ENCODE data around the gene DISC1.
"Not testable (repeated sequence)": the region's sequence is repeated elsewhere in the genome, so short reads cannot be mapped to it uniquely, and the experiment has no call there.

Gene DISC1

DNA sequence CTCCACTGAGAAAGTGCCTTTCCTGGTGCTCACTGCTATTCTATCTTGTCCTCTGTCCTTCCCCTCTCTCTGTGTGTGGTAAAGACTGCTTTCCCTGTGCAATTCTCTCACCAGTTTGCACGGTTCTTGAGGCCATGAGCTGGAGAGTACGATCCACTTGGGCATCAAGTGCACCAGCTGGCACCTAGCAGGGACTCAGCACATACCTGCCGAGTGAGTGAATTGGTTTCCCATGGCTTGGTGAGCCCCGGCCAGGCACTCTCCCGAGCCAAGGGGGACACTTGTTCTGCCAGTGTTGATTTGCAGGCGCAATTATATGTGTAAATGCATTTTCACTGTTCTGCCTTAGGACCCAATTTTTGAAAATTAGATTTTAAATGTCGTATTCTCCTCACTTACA lies 313.5 kb downstream of the DISC1 start:
- DNase-seq: no peak

DNA sequence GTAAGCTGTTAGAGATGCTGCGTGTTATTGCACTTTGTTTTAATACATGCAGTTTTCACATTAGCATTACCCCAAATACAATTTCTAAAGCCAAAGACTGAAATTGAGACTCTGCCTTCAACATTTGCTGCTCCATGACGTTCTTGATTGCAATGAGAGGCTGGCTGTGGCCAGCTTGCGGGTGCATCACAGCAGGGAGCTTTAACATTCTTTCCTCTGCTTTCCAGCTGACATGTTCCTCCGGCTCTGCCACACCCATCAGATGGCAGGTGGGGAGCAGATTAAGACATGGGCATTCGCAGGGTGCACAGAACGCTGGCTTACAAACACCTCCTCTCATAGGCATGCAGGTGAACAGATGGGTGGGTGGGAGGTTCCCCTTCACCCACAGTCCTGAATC lies 314.1 kb downstream of the DISC1 start:
- no peak for DNase-seq

DNA sequence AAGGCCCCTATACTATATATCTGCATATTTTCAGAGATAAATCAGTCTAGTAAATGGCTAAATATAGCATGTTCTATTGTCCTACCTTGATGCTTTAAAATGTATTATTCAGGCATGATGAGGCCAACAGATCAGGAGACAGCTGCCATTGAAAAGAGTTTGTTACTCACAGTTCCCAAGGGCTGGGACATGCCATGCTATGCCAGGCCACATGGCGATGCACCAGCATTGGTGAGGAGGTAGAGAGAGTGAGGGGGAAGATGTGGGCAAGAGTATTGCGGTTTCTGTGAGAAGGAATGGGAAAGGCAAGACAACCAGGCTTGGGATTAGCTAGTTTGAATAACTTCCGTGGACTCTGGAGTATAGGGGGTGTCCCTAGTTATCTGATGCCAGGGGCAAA lies 316.5 kb downstream of the DISC1 start:
- no peak for DNase-seq

DNA sequence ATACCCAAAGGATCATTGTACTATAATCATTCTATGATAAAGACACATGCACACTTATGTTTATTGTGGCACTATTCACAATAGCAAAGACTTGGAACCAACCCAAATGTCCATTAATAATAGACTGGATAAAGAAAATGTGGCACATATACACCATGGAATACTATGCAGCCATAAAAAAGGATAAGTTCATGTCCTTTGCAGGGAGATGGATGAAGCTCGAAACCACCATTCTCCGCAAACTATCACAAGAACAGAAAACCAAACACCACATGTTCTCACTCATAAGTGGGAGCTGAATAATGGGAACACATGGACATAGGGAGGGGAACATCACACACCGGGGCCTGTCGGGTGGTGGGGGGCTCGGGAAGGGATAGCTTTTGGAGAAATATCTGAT lies 321.5 kb downstream of the DISC1 start:
- not testable (repeated sequence) for DNase-seq

DNA sequence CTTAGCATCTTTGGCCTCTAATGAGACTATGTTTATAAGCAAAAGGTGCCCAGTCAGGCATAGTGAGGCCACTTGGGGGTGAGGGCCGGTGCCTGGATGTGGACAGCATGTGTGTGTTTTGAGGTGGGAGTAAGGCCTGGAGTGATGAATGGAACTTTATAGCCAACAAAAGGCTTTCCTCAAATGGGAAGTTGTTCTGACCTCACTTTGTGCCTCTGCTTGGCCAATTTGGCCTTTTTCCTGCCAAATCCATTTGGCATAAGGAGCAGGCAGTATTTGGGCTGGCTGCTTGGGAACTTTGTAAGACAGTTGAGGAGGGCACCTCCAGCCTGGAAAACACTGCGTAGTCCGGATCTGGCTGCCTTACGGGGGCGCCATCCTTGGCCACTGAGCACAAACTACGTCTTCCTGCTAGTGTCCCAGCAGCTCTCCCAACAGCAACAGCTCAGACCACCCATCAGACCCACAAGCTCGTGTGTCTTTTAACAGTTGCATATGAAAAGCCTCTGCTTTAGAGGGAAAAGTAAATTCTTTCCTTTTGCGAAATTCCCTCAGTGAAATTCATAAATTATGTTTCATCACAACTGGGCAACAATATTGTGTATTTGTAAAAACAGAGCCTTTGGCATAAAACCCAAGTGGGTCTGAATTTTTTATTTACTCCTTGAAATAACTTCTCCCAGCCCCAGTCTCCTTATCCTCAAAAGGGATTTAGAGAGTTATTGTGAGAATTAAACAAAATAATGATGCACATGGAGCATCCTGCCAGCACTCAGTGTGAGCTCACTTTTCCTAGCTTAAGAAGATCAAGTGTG lies 322.9 kb downstream of the DISC1 start:
- DNase-seq: no peak

DNA sequence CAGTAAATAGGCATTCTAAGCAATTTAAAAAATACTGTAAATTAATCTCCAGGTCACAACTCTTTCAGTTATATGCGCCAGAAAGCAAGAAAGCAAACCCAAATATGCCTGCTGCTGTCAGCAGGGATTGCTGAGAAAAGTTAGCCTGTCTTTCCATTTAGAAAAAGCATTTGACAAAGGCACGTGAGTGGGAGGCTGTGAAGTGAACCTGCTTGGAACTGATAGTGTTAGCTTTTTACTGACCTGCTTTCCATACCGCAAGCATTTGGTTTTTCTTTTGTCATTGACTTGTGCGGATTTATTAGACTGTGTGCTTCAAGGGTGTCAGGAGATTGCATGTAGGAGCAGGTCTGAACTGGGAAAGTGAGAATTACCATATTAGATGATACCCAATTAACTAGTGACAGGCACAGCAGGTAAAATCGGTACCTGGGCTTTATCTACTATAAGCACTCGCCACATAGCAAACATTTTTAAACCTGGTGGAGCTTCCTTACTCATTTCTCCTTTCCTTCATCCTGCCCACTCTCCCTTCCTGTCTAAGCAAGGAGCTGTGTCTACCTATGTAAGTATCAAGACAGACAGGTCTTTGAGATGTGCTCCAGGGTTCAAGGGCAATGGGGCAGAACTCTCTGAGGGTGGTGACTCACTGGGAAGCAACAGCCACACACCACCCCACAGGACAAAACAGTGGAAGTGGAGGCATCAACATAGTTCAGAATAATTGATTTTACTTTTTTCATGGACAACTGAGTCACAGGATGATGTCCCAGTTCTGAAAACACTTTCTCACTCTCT lies 323.9 kb downstream of the DISC1 start:
- DNase-seq: no peak

DNA sequence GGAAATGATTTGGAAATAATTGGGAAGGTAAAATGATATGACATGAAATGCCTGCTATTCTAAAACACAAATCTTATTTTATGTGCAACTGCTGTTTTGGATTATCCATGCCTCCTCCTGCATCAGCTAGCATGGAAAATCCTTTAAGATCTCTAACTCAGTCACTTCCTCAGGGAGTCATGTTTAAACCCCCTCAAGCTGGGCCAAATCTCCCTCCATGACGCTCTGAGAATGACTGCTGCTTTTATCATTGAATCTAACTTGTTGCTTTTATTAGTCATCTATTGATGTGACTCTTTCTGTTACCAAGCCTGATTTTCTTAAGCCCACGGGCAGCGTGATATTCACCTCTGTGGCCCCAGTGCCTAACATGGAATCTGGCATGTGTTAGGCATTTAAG lies 324.8 kb downstream of the DISC1 start:
- DNase-seq: no peak

DNA sequence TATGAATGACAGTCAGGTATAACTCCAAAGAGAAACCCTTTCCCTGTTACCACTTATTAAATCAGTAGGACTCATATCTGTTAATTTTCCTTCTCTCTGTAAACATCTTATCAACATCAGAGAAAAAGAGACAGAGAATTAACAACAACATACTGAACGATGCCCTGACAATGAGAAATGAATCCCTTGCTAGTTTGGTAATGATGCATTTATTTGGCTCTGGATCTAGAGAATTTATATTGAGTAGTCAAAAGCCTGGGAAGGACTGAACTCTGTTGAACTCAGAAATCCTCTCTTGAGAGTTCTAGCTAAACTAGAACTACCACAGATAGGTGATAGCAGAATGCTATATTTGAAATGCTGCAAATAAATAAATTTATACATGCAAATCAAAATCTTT lies 325.6 kb downstream of the DISC1 start:
- DNase-seq: no peak

DNA sequence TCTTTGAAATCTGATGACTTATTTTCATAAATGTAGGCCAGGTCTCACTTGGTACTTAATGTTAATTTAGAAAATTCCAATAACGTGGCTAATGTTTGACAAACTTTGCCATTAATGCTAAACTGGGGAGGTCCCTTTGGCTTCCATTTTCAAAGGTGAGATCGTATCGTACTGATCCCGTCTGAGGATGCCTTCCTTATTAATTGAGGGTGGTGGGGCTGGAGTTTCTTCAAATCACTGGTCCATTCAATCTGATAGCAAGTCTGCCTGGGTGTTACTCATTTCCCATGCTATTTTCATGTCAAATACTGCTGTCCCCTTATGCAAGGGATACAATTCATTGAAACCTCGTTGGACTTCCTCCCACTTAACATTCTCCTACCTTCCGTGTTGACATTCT lies 327.1 kb downstream of the DISC1 start:
- no peak for DNase-seq

DNA sequence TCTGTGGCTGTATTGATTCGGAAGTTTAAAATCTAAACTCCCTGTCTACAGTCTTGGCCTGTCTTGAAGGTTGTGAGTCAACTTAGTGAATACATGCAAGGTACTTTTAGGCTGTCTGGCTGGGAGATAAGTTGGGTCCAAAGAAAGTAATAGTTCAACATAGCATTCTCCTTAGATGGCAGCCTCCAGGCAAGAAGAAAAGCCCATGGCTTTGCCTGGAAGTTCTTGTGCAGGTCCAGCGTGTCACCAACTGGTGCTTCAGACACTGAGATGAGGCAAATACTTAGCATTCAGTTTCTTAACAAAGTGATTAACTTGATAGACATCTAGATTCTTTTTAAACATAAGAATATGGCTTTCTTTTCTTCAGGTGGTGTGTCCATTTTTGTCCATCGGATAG lies 328.2 kb downstream of the DISC1 start:
- no peak for DNase-seq

DNA sequence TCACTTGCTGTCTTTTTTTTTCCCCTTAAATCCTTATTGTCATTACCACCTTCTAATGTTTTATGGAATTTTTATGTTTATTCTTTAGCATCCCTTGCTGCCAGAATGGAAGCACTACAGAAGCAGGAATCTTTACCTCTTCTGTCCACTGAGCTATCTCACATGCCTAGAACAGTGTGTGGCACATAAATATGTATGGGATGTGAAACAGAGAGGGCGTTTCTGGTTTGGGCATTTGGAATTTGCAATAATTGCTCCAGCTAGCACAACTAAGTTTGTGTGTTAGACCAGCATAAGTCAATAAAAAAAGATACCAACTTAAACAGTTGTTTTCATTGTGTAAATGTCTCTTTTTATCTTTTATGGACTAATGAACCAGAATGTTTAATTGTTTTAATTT lies 330.8 kb downstream of the DISC1 start:
- no peak for DNase-seq

DNA sequence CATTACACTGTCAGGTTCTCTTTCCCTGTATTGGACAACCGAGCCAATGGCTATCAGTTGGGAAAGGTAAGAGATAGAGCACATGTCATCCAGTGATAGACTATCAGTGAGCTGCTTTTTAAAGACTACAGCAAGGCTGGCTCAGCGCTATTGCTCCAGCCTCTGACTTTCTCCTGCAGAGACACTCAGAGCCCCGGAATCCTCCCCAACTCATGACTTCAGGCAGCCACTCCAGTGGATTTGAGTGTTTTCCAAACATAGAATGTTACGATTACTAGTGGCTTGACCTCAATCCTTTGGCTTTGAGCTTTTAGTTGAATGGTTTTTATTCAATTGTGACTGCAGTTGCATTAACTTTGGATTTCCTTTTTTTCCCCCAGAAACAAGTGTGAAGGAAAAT lies 331.9 kb downstream of the DISC1 start:
- DNase-seq: no peak

DNA sequence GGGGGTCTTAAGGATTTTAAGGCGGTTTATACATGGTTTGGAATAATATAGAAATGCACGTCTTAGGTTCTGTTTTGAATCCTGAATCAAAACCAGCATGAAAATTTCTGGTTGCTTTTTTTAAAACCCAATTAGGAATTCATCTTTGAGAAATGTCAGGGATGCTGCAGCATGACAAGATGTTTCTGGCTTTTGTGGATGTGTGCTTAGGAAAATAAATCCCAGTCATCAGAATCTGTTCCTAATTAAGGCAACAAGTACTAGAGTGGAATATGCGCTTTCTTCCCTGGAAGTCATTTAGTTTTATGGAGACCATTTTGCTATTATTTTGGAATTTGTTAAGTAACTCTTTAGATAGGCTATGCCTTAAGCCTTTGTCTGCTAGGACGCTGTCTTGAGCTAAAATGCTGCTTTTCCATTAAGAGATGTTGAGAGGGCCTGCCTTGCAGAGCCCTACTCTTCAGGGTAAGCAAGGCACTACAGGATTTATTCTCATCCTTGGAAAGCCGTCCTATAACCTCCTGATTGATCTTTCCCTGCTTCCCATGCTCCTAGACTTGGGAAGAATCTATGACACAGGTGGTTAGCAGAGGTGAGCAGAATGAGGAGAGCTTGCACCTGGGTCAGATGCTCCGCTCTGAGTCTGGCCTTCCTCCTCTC lies 332.8 kb downstream of the DISC1 start:
- no peak for DNase-seq

DNA sequence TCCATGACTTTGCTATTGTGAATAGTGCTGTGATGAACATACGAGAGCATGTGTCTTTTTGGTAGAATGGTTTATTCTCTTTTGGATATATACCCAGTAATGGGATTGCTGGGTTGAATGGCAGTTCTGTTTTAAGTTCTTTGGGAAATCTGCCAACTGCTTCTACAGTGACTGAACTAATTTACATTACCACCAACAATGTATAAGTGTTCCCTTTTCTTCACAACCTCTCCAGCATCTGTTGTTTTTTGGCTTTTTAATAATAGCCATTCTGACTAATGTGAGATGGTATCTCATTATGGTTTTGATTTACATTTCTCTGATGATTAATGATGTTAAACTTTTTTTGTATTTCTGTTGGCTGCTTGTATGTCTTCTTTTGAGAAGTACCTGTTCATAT lies 335.2 kb downstream of the DISC1 start:
- DNase-seq: not testable (repeated sequence)

DNA sequence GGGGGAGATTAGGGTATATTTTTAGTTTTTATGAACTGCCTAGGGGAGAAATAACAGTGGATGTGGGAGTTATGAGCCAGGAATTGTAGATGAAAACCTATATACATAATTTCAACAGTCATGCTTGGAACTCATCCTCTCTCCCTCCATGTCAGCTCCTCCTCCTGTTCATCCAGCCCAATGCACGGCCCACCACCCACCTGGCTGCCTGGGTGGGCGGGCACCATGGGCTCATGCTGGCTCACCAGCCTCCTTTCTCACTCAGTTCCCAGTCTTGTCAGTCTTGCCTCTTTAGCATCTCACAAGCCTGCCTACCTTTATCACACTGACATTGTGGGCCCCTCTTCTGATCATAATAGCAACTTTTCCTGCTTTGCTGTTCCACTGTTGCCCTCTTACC lies 336.0 kb downstream of the DISC1 start:
- DNase-seq: no peak

DNA sequence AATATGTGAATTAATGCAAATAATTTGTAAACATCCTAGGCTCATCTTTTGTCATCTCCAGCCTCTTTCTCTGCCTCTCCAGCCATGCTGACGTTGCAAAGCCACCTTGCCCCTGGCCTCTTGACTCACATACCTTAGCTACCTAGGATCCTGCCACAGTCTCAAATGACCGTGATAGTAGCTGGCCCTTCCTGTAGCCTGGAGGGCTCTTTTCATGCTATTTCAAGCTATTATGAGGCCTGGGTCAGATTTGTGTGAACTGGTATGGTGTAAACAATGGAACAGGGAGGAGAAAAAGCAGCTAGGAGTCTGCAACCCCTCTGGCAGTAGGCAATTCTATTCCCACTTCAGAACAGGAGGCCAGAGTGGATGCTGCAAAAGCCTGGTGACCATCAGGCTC lies 337.7 kb downstream of the DISC1 start:
- no peak for DNase-seq

DNA sequence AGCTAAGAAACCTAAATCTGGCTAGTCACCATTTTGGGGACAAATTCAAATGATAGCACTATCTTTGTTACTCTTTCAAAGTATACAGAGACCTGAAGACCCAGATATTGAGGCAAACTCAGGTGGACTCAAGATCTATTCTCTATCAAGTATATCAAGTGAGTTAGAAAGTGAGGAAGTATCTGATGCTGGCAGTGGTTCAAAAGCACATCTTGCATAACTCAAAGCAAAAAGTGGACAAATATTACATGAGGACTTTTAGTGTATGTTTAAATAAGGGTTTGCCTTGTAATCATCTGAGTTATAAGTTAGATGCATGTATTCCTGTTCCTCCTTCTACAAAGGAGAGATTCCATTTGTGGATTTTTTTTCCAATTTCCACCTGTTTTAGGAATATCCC lies 338.4 kb downstream of the DISC1 start:
- DNase-seq: no peak

DNA sequence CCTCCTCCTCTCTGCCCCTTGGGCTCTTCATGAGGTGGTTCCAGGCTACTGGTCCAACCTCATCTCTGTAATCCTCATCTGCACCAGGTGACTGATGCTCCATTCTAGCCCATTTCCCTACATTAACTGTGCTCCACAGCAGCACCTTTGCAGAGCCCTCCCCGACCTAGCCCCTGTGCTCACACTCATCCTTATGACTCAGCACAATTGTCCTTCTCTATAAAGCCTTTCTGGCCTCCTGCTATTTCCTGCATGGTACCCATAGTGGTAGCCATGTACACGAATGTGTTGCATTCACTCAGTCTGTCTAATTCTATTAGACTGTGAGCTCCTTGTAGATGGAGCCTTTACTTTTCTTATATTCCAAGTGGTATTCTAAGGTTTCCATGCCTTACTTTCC lies 339.0 kb downstream of the DISC1 start:
- no peak for DNase-seq

DNA sequence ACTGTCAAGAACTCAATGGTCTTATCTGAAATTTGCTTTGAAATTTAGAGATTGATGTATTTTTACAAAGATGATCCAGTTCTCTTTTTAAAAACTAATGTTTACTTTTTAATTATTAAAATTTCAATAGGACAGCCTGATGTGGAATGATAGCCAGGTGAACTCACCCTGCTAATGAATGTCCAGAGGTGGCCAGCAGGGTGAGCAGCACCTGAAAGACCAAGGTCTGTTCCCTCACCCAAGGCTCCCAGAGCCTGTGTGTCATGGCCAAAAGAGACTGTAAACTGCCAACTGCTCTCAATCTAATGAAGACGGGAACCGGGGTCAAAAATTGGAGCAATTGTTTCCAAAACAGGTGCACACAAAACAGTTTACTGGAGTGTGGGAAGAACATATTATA lies 340.4 kb downstream of the DISC1 start:
- no peak for DNase-seq

DNA sequence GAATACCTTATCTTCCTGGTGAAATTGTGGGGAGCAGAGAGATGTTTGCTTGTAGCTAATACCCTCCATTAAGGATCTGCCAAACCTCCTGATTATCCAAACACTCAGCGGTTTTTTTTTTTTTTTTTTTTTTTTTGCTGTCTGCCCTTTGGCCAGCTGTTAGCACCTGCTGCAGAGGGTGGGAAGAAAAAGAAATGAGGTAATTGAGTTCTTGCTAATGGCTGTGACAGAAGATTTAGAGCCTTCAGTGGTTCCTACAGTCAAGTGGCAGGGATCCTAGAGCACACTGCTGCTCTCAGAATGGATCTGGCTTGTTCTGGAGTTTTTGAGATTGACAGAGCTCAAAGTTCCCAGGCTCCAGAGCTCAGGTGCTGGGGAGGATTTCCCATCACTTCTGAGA lies 342.5 kb downstream of the DISC1 start:
- DNase-seq: no peak

DNA sequence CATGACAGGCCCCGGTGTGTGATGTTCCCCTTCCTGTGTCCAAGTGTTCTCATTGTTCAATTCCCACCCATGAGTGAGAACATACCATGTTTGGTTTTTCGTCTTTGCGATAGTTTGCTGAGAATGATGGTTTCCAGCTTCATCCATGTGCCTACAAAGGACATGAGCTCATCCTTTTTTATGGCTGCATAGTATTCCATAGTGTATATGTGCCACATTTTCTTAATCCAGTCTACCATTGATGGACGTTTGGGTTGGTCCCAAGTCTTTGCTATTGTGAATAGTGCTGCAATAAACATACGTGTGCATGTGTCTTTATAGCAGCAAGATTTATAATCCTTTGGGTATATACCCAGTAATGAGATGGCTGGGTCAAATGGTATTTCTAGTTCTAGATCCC lies 343.2 kb downstream of the DISC1 start:
- DNase-seq: not testable (repeated sequence)

DNA sequence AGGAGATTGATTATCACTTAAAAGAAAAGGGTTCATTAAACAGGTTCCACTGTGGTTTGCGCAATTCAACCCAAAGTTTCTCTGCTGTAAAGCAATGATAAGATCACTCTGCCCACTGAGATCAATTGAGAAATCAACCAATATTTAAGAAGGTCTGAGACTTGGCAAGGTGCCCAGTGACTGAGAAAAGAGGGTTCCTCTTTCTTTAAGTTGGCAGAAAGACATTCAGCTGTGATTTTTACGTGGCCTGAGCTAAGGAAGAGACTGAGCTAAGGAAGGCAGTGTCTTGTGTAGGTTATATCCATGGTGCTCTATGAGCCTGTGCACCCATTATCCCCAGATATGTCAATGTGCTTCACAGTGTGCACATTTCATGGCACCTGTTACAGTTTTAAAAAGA lies 344.1 kb downstream of the DISC1 start:
- DNase-seq: no peak

DNA sequence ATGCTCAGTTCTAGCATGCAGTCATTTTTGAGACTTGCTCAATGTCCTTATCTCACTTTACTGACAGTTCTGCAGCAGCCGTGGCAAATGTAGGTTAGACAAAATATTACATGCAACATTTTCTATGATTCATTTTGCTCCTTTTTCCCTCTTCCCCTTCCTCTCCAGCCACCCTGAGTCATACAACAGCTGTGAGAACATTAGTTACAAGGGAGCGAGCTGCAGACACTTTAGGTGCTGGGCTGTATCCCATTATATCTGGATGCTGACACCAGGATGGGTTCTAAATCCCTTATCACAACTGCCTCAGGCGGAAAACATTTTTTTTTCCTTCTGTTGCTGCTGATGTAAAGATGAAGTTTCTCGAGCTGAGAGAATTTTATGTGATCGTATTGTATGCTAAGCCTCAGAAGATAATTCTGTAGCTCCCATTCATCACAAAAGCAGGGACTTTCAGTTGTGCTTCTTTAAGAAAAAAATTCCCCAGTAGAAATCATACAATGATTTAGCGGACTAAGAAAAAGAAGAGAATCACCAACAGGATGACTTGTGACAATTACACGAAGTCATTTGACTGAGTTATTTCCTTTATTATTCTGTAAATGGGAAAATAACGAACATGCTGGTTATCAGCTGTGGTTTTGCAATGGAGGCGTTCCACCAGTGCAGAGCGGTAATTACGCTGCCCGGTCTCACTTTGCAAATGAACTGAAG lies 345.0 kb downstream of the DISC1 start:
- no peak for DNase-seq

DNA sequence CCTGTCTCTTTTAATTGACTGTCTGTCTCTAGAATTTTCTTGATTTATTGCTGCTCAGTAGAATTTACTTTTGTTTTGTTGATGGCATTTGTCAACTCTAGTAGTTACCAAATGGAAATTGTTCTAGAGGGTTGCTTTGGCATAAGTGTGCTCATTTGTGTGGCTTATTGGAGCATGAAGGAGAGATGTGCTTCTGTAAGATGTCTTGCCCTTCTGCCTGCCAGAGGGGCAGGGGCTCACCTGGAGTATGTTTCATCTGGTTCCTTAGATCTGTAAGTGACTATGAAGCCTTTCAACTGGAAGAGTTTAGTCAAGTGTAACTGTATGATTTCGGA lies 345.5 kb downstream of the DISC1 start:
- no peak for DNase-seq

All from activated naive CD4-positive, alpha-beta T cell (primary cell).